H9 (cell line): Measurements from ENCODE around the gene POU6F2. TPM values are rescaled to one million over a fixed set of nuclear protein-coding genes. Genes with fewer than 3 reads are reported as not detected.

Source experiments
- DNase-seq: peaks from one replicate; pipeline ENCODE4 v3.0.0-alpha.2; 2017
- H2AFZ ChIP-seq: one replicate; pipeline ENCODE4 v1.6.1; 2013; ENCODE audit warnings: mild to moderate bottlenecking, low read length, control low read depth, moderate library complexity
- H2AK5ac ChIP-seq: 2 replicates; pipeline ENCODE4 v1.6.1; 2013; ENCODE audit warnings: low read length, control low read depth, mixed read lengths; ENCODE audit not compliant: insufficient read length
- H2BK120ac ChIP-seq: one replicate; pipeline ENCODE4 v1.6.1; 2013; ENCODE audit warnings: low read depth, mild to moderate bottlenecking, low read length, control low read depth, inconsistent platforms; ENCODE audit not compliant: poor library complexity, severe bottlenecking
- H2BK12ac ChIP-seq: 2 replicates; pipeline ENCODE4 v1.6.1; 2013; ENCODE audit warnings: low read length, control low read depth, mixed read lengths, low read depth; ENCODE audit not compliant: insufficient read length
- H2BK15ac ChIP-seq: 2 replicates; pipeline ENCODE4 v1.6.1; 2013; ENCODE audit warnings: low read depth, low read length, control low read depth
- H2BK20ac ChIP-seq: one replicate; pipeline ENCODE4 v1.6.1; 2013; ENCODE audit warnings: low read depth, mild to moderate bottlenecking, low read length, control low read depth, inconsistent platforms; ENCODE audit not compliant: poor library complexity, severe bottlenecking
- H2BK5ac ChIP-seq: 2 replicates; pipeline ENCODE4 v1.6.1; 2013; ENCODE audit warnings: low read length, control low read depth, mixed read lengths; ENCODE audit not compliant: insufficient read length
- H3K14ac ChIP-seq: 2 replicates; pipeline ENCODE4 v1.6.1; 2013; ENCODE audit warnings: low read length, control low read depth; ENCODE audit not compliant: insufficient read depth
- H3K18ac ChIP-seq: 2 replicates; pipeline ENCODE4 v1.6.1; 2013; ENCODE audit warnings: low read depth, mild to moderate bottlenecking, mixed read lengths, low read length, control low read depth; ENCODE audit not compliant: insufficient read length
- H3K23ac ChIP-seq: 2 replicates; pipeline ENCODE4 v1.6.1; 2013; ENCODE audit warnings: low read length, control low read depth, mixed read lengths, low read depth; ENCODE audit not compliant: insufficient read length
- H3K23me2 ChIP-seq: 2 replicates; pipeline ENCODE4 v1.6.1; 2013; ENCODE audit warnings: low read depth, mild to moderate bottlenecking, mixed read lengths, low read length, control low read depth; ENCODE audit not compliant: insufficient read length, poor library complexity, severe bottlenecking
- H3K27ac ChIP-seq: 2 replicates; pipeline ENCODE4 v1.5.1; 2013; ENCODE audit warnings: low read length, control low read depth, mixed read lengths, low read depth; ENCODE audit not compliant: insufficient read length
- H3K27me3 ChIP-seq: 2 replicates; pipeline ENCODE4 v1.6.1; 2013; ENCODE audit warnings: low read length, control low read depth, inconsistent platforms; ENCODE audit not compliant: insufficient read depth
- H3K4ac ChIP-seq: 2 replicates; pipeline ENCODE4 v1.6.1; 2013; ENCODE audit warnings: low read depth, mild to moderate bottlenecking, control low read depth, inconsistent platforms, low read length, moderate library complexity
- H3K4me1 ChIP-seq: 2 replicates; pipeline ENCODE4 v1.6.1; 2013; ENCODE audit warnings: low read length, control low read depth, inconsistent platforms; ENCODE audit not compliant: insufficient read depth
- H3K4me2 ChIP-seq: 2 replicates; pipeline ENCODE4 v1.6.1; 2013; ENCODE audit warnings: low read length, control low read depth, mixed read lengths; ENCODE audit not compliant: insufficient read length, insufficient read depth
- H3K56ac ChIP-seq: 2 replicates; pipeline ENCODE4 v1.6.1; 2013; ENCODE audit warnings: low read depth, mild to moderate bottlenecking, mixed read lengths, low read length, control low read depth; ENCODE audit not compliant: insufficient read length
- H3K79me1 ChIP-seq: 2 replicates; pipeline ENCODE4 v1.6.1; 2013; ENCODE audit warnings: low read depth, mild to moderate bottlenecking, moderate library complexity, low read length, control low read depth, inconsistent platforms; ENCODE audit not compliant: insufficient read depth, poor library complexity, severe bottlenecking
- H3K79me2 ChIP-seq: 2 replicates; pipeline ENCODE4 v1.6.1; 2013; ENCODE audit warnings: low read length, control low read depth, inconsistent platforms; ENCODE audit not compliant: insufficient read depth
- H3K9ac ChIP-seq: 2 replicates; pipeline ENCODE4 v1.6.1; 2013; ENCODE audit warnings: low read length, control low read depth, mixed read lengths; ENCODE audit not compliant: insufficient read length; ENCODE audit errors: extremely low read depth
- H3K9me3 ChIP-seq: one replicate; pipeline ENCODE4 v1.6.1; 2013; ENCODE audit warnings: low read depth, low read length, inconsistent platforms; ENCODE audit not compliant: control insufficient read depth
- H3T11ph ChIP-seq: one replicate; pipeline ENCODE4 v1.6.1; 2013; ENCODE audit warnings: mild to moderate bottlenecking, low read length, control low read depth, inconsistent platforms
- H4K20me1 ChIP-seq: one replicate; pipeline ENCODE4 v1.6.1; 2013; ENCODE audit not compliant: control insufficient read depth, insufficient read length, insufficient read depth
- H4K5ac ChIP-seq: 2 replicates; pipeline ENCODE4 v1.6.1; 2013; ENCODE audit warnings: low read depth, mild to moderate bottlenecking, mixed read lengths, low read length, control low read depth; ENCODE audit not compliant: insufficient read length
- H4K8ac ChIP-seq: replicated peaks from 2 replicates; pipeline ENCODE4 v1.6.1; 2013; ENCODE audit warnings: low read length, control low read depth, mixed read lengths, low read depth; ENCODE audit not compliant: insufficient read length
- H4K91ac ChIP-seq: 2 replicates; pipeline ENCODE4 v1.6.1; 2013; ENCODE audit warnings: low read depth, mild to moderate bottlenecking, moderate library complexity, mixed read lengths, low read length, control low read depth; ENCODE audit not compliant: insufficient read length
- H3K27ac Mint-ChIP-seq, 3 experiments: 2 replicates in 2 of 3; 3 replicates in 1 of 3; pipeline ENCODE4 v1.8.0; 2020 to 2021; ENCODE audit warnings: mixed read lengths in 3 of 3, mild to moderate bottlenecking in 1 of 3, moderate library complexity in 1 of 3
- H3K27me3 Mint-ChIP-seq: 2 replicates; pipeline ENCODE4 v1.8.0; 2021; ENCODE audit warnings: low read depth, mild to moderate bottlenecking, moderate library complexity, mixed read lengths
- H3K36me3 Mint-ChIP-seq, 3 experiments: 2 replicates in 2 of 3; 3 replicates in 1 of 3; pipeline ENCODE4 v1.8.0; 2020 to 2021; ENCODE audit warnings: low read depth in 3 of 3, mixed read lengths in 3 of 3; ENCODE audit not compliant: insufficient read depth in 1 of 3
- H3K4me1 Mint-ChIP-seq, 2 experiments: 2 replicates each; pipeline ENCODE4 v1.8.0; 2020; ENCODE audit warnings: mixed read lengths in 2 of 2
- H3K4me3 Mint-ChIP-seq, 2 experiments: 2 replicates in 1 of 2; 3 replicates in 1 of 2; pipeline ENCODE4 v1.8.0; 2020 to 2021; ENCODE audit warnings: mild to moderate bottlenecking in 2 of 2, mixed read lengths in 2 of 2, moderate library complexity in 1 of 2
- H3K9me3 Mint-ChIP-seq, 2 experiments: 2 replicates in 1 of 2; 3 replicates in 1 of 2; pipeline ENCODE4 v1.8.0; 2020; ENCODE audit warnings: mild to moderate bottlenecking in 2 of 2, mixed read lengths in 2 of 2, moderate library complexity in 1 of 2
- CTCF ChIP-seq: fragments of 200-600 bp; sonication (generic); conservative IDR thresholded peaks from 3 replicates; pipeline ENCODE4 v1.8.0; 2021; ENCODE audit warnings: antibody characterized with exemption, mild to moderate bottlenecking
- WGBS: extraction: QIAGEN DNeasy Blood & Tissue Kit; methylation state at CpG from one replicate; pipeline ENCODE4 v1.1.7; 2013; ENCODE audit warnings: missing lambda C conversion rate, low lambda C conversion rate, mixed read lengths; ENCODE audit not compliant: insufficient read length; ENCODE audit errors: extremely low coverage; 5-methylcytosine and 5-hydroxymethylcytosine counted together
- total RNA-seq: library from RNA; stranded (reverse); gene quantifications from 2 replicates; pipeline ENCODE4 v1.2.1, GENCODE V29; 2021

Gene POU6F2
- total RNA-seq, 1 experiment from 2014 or later, result 1.9 TPM

GRCh38 chr7:38928506-38928905 lies 49.2 kb upstream of the POU6F2 start:
- no peak overlapping the region for H2BK20ac ChIP-seq
- no peaks in the 10 kb centered on the region for H3K23me2 ChIP-seq
- H3K9me3 Mint-ChIP-seq, result no peaks in the 10 kb centered on the region
- no peak overlapping the region for H3K23ac ChIP-seq
- no peak overlapping the region for H3K27ac ChIP-seq
- H3K27me3 Mint-ChIP-seq, result no peaks in the 10 kb centered on the region
- no peaks in the 10 kb centered on the region for H4K20me1 ChIP-seq
- no peak for DNase-seq
- no CpG with 5 or more reads among the region's 3 CpGs for WGBS
- no peak overlapping the region for H2AK5ac ChIP-seq
- H3K56ac ChIP-seq, result no peak overlapping the region
- no peak overlapping the region for H3K18ac ChIP-seq
- no peak overlapping the region for H3K4me2 ChIP-seq
- H3K4me1 Mint-ChIP-seq, result peaks cover 15 to 16% of the 10 kb centered on the region in 2 experiments
- no peak overlapping the region for H2AFZ ChIP-seq
- H2BK15ac ChIP-seq, result no peak overlapping the region
- H3K36me3 Mint-ChIP-seq, result no peaks in the 10 kb centered on the region
- H3K27me3 ChIP-seq, result no peaks in the 10 kb centered on the region
- H2BK120ac ChIP-seq, result no peak overlapping the region
- no peak for TF ChIP-seq CTCF
- peaks cover 2% of the 10 kb centered on the region; the same call in 1 of the 2 replicates for H3K4me1 ChIP-seq
- H4K91ac ChIP-seq, result no peak overlapping the region
- no peaks in the 10 kb centered on the region for H3K9me3 ChIP-seq
- no peak overlapping the region for H3K27ac Mint-ChIP-seq
- no peak overlapping the region for H3K14ac ChIP-seq
- H3K4me3 Mint-ChIP-seq, result no peak overlapping the region
- no peak overlapping the region for H3K4ac ChIP-seq
- H3K9ac ChIP-seq, result no peak overlapping the region
- no peaks in the 10 kb centered on the region for H3K79me2 ChIP-seq
- no peak overlapping the region for H2BK12ac ChIP-seq
- H2BK5ac ChIP-seq, result no peak overlapping the region
- H4K5ac ChIP-seq, result no peak overlapping the region
- no peaks in the 10 kb centered on the region for H3K79me1 ChIP-seq
- no peak overlapping the region for H4K8ac ChIP-seq
- no peak overlapping the region for H3T11ph ChIP-seq
